Central memory CD8-positive, alpha-beta T cell (primary cell): ENCODE results near the gene SLC35C1.
A peak's percentile ranks its signal among the peaks of the same experiment; 100 is the strongest.

Experiments used
- ATAC-seq: fragments of 150-1000 bp; cut with Tn5 transposase; replicated peaks from 2 replicates; pipeline ENCODE4 v1.10.0; 2022; ENCODE audit warnings: mild to moderate bottlenecking, moderate FRiP score, moderate number of reproducible peaks; ENCODE audit not compliant: poor library complexity, severe bottlenecking; ENCODE audit errors: extremely low read depth
- DNase-seq, 2 donors: peaks; one replicate each; pipeline ENCODE4 v3.0.0; 2021; ENCODE audit warnings: low spot score in 2 of 2
- H3K27ac Mint-ChIP-seq: one replicate; pipeline ENCODE4 v1.8.0; 2022; ENCODE audit warnings: low read depth, mild to moderate bottlenecking, moderate library complexity, mixed read lengths
- H3K27me3 Mint-ChIP-seq: one replicate; pipeline ENCODE4 v1.8.0; 2022; ENCODE audit warnings: mixed read lengths
- H3K36me3 Mint-ChIP-seq: one replicate; pipeline ENCODE4 v1.8.0; 2022; ENCODE audit warnings: mild to moderate bottlenecking, moderate library complexity, mixed read lengths; ENCODE audit not compliant: insufficient read depth
- H3K4me1 Mint-ChIP-seq: one replicate; pipeline ENCODE4 v1.8.0; 2022; ENCODE audit warnings: mixed read lengths
- H3K4me3 Mint-ChIP-seq: one replicate; pipeline ENCODE4 v1.8.0; 2022; ENCODE audit warnings: mild to moderate bottlenecking, moderate library complexity, mixed read lengths
- H3K9me3 Mint-ChIP-seq: one replicate; pipeline ENCODE4 v1.8.0; 2022; ENCODE audit warnings: mixed read lengths

The SLC35C1 gene

GRCh38 chr11:45804761-45805304 is at the start of gene SLC35C1:
Gene SLC35C1 (plus strand): TSS chr11:45805149. CDS start chr11:45805802, 653 bp downstream.
- peaks cover 37% of the 10 kb centered on the region for H3K4me1 Mint-ChIP-seq
- H3K27me3 Mint-ChIP-seq: no peaks in the 10 kb centered on the region
- peaks cover 12% of the 10 kb centered on the region for H3K36me3 Mint-ChIP-seq
- ATAC-seq (peak; percentile 95), DNase-seq (peak; percentile 93 to 94)
- peak within 1 kb of the TSS; percentile 94 for H3K4me3 Mint-ChIP-seq
- H3K27ac Mint-ChIP-seq: peak within 1 kb of the TSS; percentile 90
- no peaks in the 10 kb centered on the region for H3K9me3 Mint-ChIP-seq

- no peak overlapping the region for H3K27ac Mint-ChIP-seq
- ATAC-seq: no peak
- no peaks in the 10 kb centered on the region for H3K36me3 Mint-ChIP-seq
- no peaks in the 10 kb centered on the region for H3K4me1 Mint-ChIP-seq
- H3K9me3 Mint-ChIP-seq: no peaks in the 10 kb centered on the region
- no peak for DNase-seq
- peaks cover 71% of the 10 kb centered on the region for H3K27me3 Mint-ChIP-seq
- H3K4me3 Mint-ChIP-seq: no peak overlapping the region
These were observed 49.6 kb upstream of the SLC35C1 start for GRCh38 chr11:45755281-45755859.

GRCh38 chr11:45756384-45757010 is 48.5 kb upstream of the SLC35C1 start:
- ATAC-seq (no peak), DNase-seq (no peak)
- Mint-ChIP-seq H3K27ac (no peak overlapping the region), H3K36me3 (no peaks in the 10 kb centered on the region), H3K9me3 (no peaks in the 10 kb centered on the region), H3K4me3 (no peak overlapping the region), H3K4me1 (no peaks in the 10 kb centered on the region), H3K27me3 (peaks cover 60% of the 10 kb centered on the region)

- H3K27me3 Mint-ChIP-seq: peaks cover 62% of the 10 kb centered on the region
- H3K4me3 Mint-ChIP-seq: no peak overlapping the region
- no peaks in the 10 kb centered on the region for H3K4me1 Mint-ChIP-seq
- no peaks in the 10 kb centered on the region for H3K36me3 Mint-ChIP-seq
- no peak overlapping the region for H3K27ac Mint-ChIP-seq
- DNase-seq (no peak), ATAC-seq (no peak)
- no peaks in the 10 kb centered on the region for H3K9me3 Mint-ChIP-seq
These were observed 47.3 kb upstream of the SLC35C1 start for GRCh38 chr11:45757672-45758071.

- Mint-ChIP-seq H3K9me3 (no peaks in the 10 kb centered on the region), H3K27me3 (peaks cover 46% of the 10 kb centered on the region), H3K27ac (no peak overlapping the region), H3K36me3 (no peaks in the 10 kb centered on the region), H3K4me1 (no peaks in the 10 kb centered on the region), H3K4me3 (no peak overlapping the region)
- DNase-seq: no peak
- ATAC-seq: no peak
These were observed 43.3 kb upstream of the SLC35C1 start for GRCh38 chr11:45761659-45762058.

- H3K36me3 Mint-ChIP-seq: peaks cover 2% of the 10 kb centered on the region
- no peak overlapping the region for H3K27ac Mint-ChIP-seq
- H3K9me3 Mint-ChIP-seq: no peaks in the 10 kb centered on the region
- no peak for ATAC-seq
- H3K4me3 Mint-ChIP-seq: no peak overlapping the region
- no peaks in the 10 kb centered on the region for H3K4me1 Mint-ChIP-seq
- peaks cover 26% of the 10 kb centered on the region for H3K27me3 Mint-ChIP-seq
- no peak for DNase-seq
These were observed 39.8 kb upstream of the SLC35C1 start for GRCh38 chr11:45765107-45765668.

GRCh38 chr11:45765836-45766235 is 39.1 kb upstream of the SLC35C1 start:
- H3K36me3 Mint-ChIP-seq: peaks cover 2% of the 10 kb centered on the region
- H3K27me3 Mint-ChIP-seq: peaks cover 26% of the 10 kb centered on the region
- no peaks in the 10 kb centered on the region for H3K9me3 Mint-ChIP-seq
- no peak for ATAC-seq
- H3K4me1 Mint-ChIP-seq: peaks cover under 1% of the 10 kb centered on the region
- no peak overlapping the region for H3K27ac Mint-ChIP-seq
- H3K4me3 Mint-ChIP-seq: no peak overlapping the region
- DNase-seq: no peak

GRCh38 chr11:45766469-45766868 is 38.5 kb upstream of the SLC35C1 start:
- Mint-ChIP-seq H3K9me3 (no peaks in the 10 kb centered on the region), H3K4me3 (no peak overlapping the region), H3K36me3 (peaks cover 2% of the 10 kb centered on the region), H3K27ac (no peak overlapping the region), H3K27me3 (peaks cover 26% of the 10 kb centered on the region), H3K4me1 (peaks cover 7% of the 10 kb centered on the region)
- no peak for ATAC-seq
- no peak for DNase-seq

GRCh38 chr11:45768486-45768885 is 36.5 kb upstream of the SLC35C1 start:
- no peaks in the 10 kb centered on the region for H3K9me3 Mint-ChIP-seq

GRCh38 chr11:45769960-45770359 is 35.0 kb upstream of the SLC35C1 start:
- DNase-seq: no peak
- Mint-ChIP-seq H3K27ac (no peak overlapping the region), H3K4me1 (peaks cover 26% of the 10 kb centered on the region), H3K27me3 (no peaks in the 10 kb centered on the region), H3K4me3 (no peak overlapping the region), H3K36me3 (peaks cover 4% of the 10 kb centered on the region), H3K9me3 (no peaks in the 10 kb centered on the region)
- ATAC-seq: no peak

More at GRCh38 chr11:45768486-45768885, 36.5 kb upstream of the SLC35C1 start:
- no peak for ATAC-seq
- Mint-ChIP-seq H3K4me3 (no peak overlapping the region), H3K4me1 (peaks cover 26% of the 10 kb centered on the region), H3K36me3 (peaks cover 4% of the 10 kb centered on the region), H3K27ac (no peak overlapping the region), H3K27me3 (peaks cover 13% of the 10 kb centered on the region)
- no peak for DNase-seq

GRCh38 chr11:45771193-45771565 is 33.8 kb upstream of the SLC35C1 start:
- ATAC-seq (peak; percentile 72), DNase-seq (peak; percentile 61 to 69)
- Mint-ChIP-seq H3K36me3 (peaks cover 4% of the 10 kb centered on the region), H3K9me3 (no peaks in the 10 kb centered on the region), H3K4me3 (peak overlapping the region; percentile 97), H3K4me1 (peaks cover 26% of the 10 kb centered on the region), H3K27ac (peak overlapping the region; percentile 90), H3K27me3 (no peaks in the 10 kb centered on the region)

- ATAC-seq (peak; percentile 84), DNase-seq (peak; percentile 64 to 67)
- Mint-ChIP-seq H3K36me3 (peaks cover 4% of the 10 kb centered on the region), H3K4me3 (peak overlapping the region; percentile 97), H3K9me3 (no peaks in the 10 kb centered on the region), H3K4me1 (peaks cover 26% of the 10 kb centered on the region), H3K27ac (peak overlapping the region; percentile 90), H3K27me3 (no peaks in the 10 kb centered on the region)
These were observed 33.1 kb upstream of the SLC35C1 start for GRCh38 chr11:45771566-45772448.
